Activated naive CD8-positive, alpha-beta T cell treated with anti-CD3 and anti-CD28 coated beads, Interleukin-2, amount 50 U/mL, for 16 hours (primary cell): ENCODE data around the gene ZNF584.

Experiments used
- DNase-seq: peaks from one replicate; pipeline ENCODE4 v3.0.0-alpha.2; 2020; ENCODE audit warnings: low read depth, low spot score

ZNF584 gene

GRCh38 chr19:58385891-58386575 is 22.4 kb upstream of the ZNF584 start:
- DNase-seq: no peak

GRCh38 chr19:58386576-58387337 is 21.7 kb upstream of the ZNF584 start, which contains the start of gene RPS5:
Gene RPS5, plus strand, starts transcription at chr19:58387269. Its CDS starts 869 bp downstream, at chr19:58388138.
- DNase-seq: peak; percentile 91

GRCh38 chr19:58387338-58388174 is 20.9 kb upstream of the ZNF584 start:
- no peak for DNase-seq

GRCh38 chr19:58388175-58388526 is 20.3 kb upstream of the ZNF584 start:
- no peak for DNase-seq

GRCh38 chr19:58392945-58393724 is 15.3 kb upstream of the ZNF584 start:
- DNase-seq: no peak

GRCh38 chr19:58393725-58394033 is 14.8 kb upstream of the ZNF584 start:
- DNase-seq: no peak

- no peak for DNase-seq
Measured at GRCh38 chr19:58394821-58395219, 13.6 kb upstream of the ZNF584 start.

- DNase-seq: no peak
Measured at GRCh38 chr19:58395220-58395978, 13.1 kb upstream of the ZNF584 start, which contains the start of gene RNF225. Gene RNF225, plus strand, starts transcription at chr19:58395656. Its CDS starts 434 bp downstream, at chr19:58396090.

GRCh38 chr19:58395979-58396627 is 12.3 kb upstream of the ZNF584 start:
- no peak for DNase-seq

- DNase-seq: no peak
Measured at GRCh38 chr19:58396691-58397532, 11.5 kb upstream of the ZNF584 start.

GRCh38 chr19:58397533-58398037 is 10.9 kb upstream of the ZNF584 start:
- DNase-seq: no peak

GRCh38 chr19:58398087-58398486 is 10.4 kb upstream of the ZNF584 start:
- no peak for DNase-seq

- DNase-seq: no peak
Measured at GRCh38 chr19:58398545-58398944, 9.9 kb upstream of the ZNF584 start.

GRCh38 chr19:58399903-58400302 is 8.5 kb upstream of the ZNF584 start:
- DNase-seq: no peak

- no peak for DNase-seq
Measured at GRCh38 chr19:58400316-58400915, 8.0 kb upstream of the ZNF584 start.

GRCh38 chr19:58400916-58401839 is 7.3 kb upstream of the ZNF584 start:
- DNase-seq: peak; percentile 98

GRCh38 chr19:58401840-58402421 is 6.5 kb upstream of the ZNF584 start:
- no peak for DNase-seq
